Uterus (tissue), 4 donors: ENCODE data around the gene ARHGEF25. TPM values are rescaled to one million over a fixed set of nuclear protein-coding genes. Genes with fewer than 3 reads are reported as not detected.
"Not testable (repeated sequence)": the region's sequence is repeated elsewhere in the genome, so short reads cannot be mapped to it uniquely, and the experiment has no call there.

Experiments used
- DNase-seq, 2 donors: peaks; one replicate each; pipeline ENCODE4 v3.0.0-alpha.2; 2019 to 2020
- H3K27ac ChIP-seq, 2 donors: fragments of 200-600 bp; sonication (generic); 1 replicate in 1 of 2; 2 replicates in 1 of 2; pipeline ENCODE4 v1.5.1; 2016 to 2018
- H3K27me3 ChIP-seq, 2 donors: fragments of 200-600 bp; sonication (generic); one replicate each; pipeline ENCODE4 v1.5.1; 2018 to 2019; ENCODE audit warnings: control low read depth in 1 of 2
- H3K36me3 ChIP-seq, 2 donors: fragments of 200-600 bp; sonication (generic); one replicate each; pipeline ENCODE4 v1.5.1; 2019; ENCODE audit warnings: control low read depth in 1 of 2
- H3K4me1 ChIP-seq, 2 donors: fragments of 200-600 bp; sonication (generic); one replicate each; pipeline ENCODE4 v1.5.1; 2018 to 2019; ENCODE audit warnings: control low read depth in 1 of 2
- H3K4me3 ChIP-seq, 2 donors: fragments of 200-600 bp; sonication (generic); 1 replicate in 1 of 2; 2 replicates in 1 of 2; pipeline ENCODE4 v1.5.1; 2018 to 2019; ENCODE audit warnings: mild to moderate bottlenecking in 1 of 2
- H3K9me3 ChIP-seq, 2 donors: fragments of 200-600 bp; sonication (generic); one replicate each; pipeline ENCODE4 v1.5.1; 2019; ENCODE audit warnings: control low read depth in 1 of 2
- POLR2A ChIP-seq, 2 donors: fragments of 450-650 bp; IDR thresholded peaks; one replicate each; pipeline ENCODE4 v1.6.1; 2016; ENCODE audit warnings: antibody characterized with exemption in 2 of 2, mild to moderate bottlenecking in 1 of 2, moderate library complexity in 1 of 2
- intact Hi-C: fragments of 100-400 bp; cut with DNase I; formaldehyde crosslinking; loops from one replicate; pipeline ENCODE4 v1.15.1; 2023; ENCODE audit warnings: low total_unique reads
- total RNA-seq, 4 donors: library from RNA; depleted of rRNA in 3 of 4; stranded (reverse); fragments of >200 nt in 3 of 4; gene quantifications; one replicate each; pipeline versions ENCODE4 v1.1.0 to v1.2.4, GENCODE V29; 2014 to 2023
- TF ChIP-seq, protein P1 (sequence below), 4 experiments: fragments of 200-600 bp in 2 of 4; fragments of 450-650 bp in 2 of 4; sonication (generic) in 2 of 4; IDR thresholded peaks; one replicate each; pipeline ENCODE4 v1.5.1; 2016 to 2019; ENCODE audit warnings: antibody characterized with exemption in 4 of 4, mild to moderate bottlenecking in 2 of 4, moderate library complexity in 1 of 4
- donor health status: DM: yes; HTN: yes; CAD: no.

The ARHGEF25 gene
- total RNA-seq, 4 donors from 2014 or later = 52.9 to 205 (median 85.6) TPM

DNA sequence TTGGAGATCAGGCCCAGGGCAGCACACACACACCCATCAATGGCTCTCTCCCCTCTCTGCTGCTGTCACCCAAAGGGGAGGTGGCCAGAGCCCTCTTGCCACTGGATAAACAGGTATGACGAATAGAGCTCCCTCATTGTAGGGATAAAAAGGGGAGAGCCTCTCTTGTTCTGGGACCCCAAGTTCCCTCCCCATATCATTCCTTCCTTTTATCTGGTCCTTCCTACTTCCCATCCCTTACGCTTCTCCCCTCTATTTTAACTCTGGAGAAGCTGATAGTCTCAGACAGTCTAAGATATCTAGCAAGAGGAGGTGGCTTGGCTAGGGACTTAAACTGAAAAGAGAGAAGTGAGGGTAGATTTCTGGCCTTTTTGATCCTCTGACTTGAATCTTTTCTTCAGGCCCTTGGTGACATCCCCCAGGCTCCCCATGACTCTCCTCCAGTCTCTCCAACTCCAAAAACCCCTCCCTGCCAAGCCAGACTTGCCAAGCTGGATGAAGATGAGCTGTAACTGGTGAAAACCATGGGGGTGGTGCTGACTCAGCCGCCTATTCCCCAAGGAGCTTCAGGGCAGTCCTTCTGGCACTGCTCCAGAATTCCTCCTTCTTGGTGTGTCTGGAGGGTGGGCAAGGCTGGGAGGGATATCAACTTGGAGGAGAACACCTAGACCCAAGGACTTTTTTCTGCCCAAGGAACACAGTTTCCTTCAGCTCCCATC is 5.3 kb downstream of the ARHGEF25 start:
- H3K27me3 ChIP-seq = no peaks in the 10 kb centered on the region
- DNase-seq = peak in 1 of 2 donors; percentile 26
- H3K27ac ChIP-seq = no peak overlapping the region
- TF ChIP-seq POLR2A (IDR thresholded peaks at IDR 0.05) = no peak
- TF ChIP-seq, protein P1, sequence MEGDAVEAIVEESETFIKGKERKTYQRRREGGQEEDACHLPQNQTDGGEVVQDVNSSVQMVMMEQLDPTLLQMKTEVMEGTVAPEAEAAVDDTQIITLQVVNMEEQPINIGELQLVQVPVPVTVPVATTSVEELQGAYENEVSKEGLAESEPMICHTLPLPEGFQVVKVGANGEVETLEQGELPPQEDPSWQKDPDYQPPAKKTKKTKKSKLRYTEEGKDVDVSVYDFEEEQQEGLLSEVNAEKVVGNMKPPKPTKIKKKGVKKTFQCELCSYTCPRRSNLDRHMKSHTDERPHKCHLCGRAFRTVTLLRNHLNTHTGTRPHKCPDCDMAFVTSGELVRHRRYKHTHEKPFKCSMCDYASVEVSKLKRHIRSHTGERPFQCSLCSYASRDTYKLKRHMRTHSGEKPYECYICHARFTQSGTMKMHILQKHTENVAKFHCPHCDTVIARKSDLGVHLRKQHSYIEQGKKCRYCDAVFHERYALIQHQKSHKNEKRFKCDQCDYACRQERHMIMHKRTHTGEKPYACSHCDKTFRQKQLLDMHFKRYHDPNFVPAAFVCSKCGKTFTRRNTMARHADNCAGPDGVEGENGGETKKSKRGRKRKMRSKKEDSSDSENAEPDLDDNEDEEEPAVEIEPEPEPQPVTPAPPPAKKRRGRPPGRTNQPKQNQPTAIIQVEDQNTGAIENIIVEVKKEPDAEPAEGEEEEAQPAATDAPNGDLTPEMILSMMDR (IDR thresholded peaks at IDR 0.05) = no peak
- no peak overlapping the region for H3K4me3 ChIP-seq
- intact Hi-C loops = no loop called here
- H3K9me3 ChIP-seq = no peaks in the 10 kb centered on the region
- H3K36me3 ChIP-seq = no peaks in the 10 kb centered on the region
- H3K4me1 ChIP-seq = peaks cover 0 to 6% of the 10 kb centered on the region in 2 donors

DNA sequence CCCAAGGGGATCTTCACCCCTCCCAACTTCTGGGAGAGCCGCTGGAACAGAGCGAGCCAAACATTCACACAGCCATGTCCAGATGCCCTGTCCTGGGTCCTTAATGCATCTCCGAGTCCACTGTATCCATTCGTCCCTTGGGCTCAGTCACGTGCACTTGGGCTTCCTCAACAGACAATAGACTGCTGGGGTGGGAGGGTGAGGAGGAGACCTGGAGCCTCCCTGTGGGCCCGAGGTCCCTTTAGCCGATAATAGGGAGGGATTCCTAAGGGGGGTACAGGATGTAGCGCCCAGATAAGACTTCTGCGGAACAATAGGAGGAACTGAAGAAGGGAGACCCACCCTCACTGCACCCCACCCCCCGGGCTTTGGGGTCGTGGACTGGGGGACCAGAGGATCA is 6.7 kb downstream of the ARHGEF25 start:
- DNase-seq = no peak
- H3K4me1 ChIP-seq = peaks cover 0 to 6% of the 10 kb centered on the region in 2 donors
- H3K4me3 ChIP-seq = no peak overlapping the region
- no peaks in the 10 kb centered on the region for H3K9me3 ChIP-seq
- TF ChIP-seq, protein P1 (IDR thresholded peaks at IDR 0.05) = no peak
- no peak for TF ChIP-seq POLR2A (IDR thresholded peaks at IDR 0.05)
- H3K27ac ChIP-seq = no peak overlapping the region
- intact Hi-C loops = no loop called here
- no peaks in the 10 kb centered on the region for H3K36me3 ChIP-seq
- no peaks in the 10 kb centered on the region for H3K27me3 ChIP-seq

DNA sequence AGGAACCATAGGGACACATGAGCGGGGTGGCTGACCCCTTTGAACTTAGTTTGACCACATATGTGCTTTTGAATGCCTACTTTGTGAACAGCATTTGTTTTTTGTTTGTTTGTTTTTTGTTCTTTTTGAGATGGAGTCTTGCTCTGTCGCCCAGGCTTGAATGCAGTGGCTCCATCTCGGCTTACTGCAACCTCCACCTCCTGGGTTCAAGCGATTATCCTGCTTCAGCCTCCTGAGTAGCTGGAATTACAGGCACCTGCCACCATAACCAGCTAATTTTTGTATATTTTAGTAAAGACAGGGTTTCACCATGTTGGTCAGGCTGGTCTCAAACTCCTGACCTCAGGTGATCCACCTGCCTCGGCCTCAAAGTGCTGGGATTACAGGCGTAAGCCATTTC is 7.2 kb downstream of the ARHGEF25 start:
- H3K4me1 ChIP-seq, intact Hi-C loops, H3K27ac ChIP-seq, H3K9me3 ChIP-seq, DNase-seq, H3K36me3 ChIP-seq, H3K4me3 ChIP-seq, H3K27me3 ChIP-seq: not testable (repeated sequence)

DNA sequence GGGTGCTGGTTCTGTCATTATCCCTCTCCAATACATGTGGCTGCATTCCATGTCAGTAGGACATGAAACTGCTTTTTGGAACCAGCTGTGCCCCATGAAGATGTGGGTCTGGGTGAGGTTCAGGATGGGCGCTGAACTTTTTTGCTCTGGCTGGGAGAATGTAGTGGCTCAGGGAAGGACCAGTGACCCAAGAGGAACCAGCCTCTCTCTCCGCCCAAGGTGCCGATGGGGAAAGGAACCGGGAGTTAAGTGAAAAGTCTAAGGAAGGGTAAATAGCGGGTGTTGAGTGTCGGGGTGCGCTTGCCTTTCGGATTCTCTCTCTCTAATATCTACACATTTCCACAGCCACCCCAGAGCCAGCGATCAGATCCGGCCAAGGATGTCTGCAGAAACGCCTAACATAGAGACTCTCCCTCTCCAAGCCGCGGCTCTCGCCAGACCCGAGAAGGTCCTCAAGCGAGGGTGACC is 7.8 kb downstream of the ARHGEF25 start:
- TF ChIP-seq, protein P1 (IDR thresholded peaks at IDR 0.05) = no peak
- TF ChIP-seq POLR2A (IDR thresholded peaks at IDR 0.05) = no peak
- intact Hi-C loops = no loop called here
- peaks cover 0 to 6% of the 10 kb centered on the region in 2 donors for H3K4me1 ChIP-seq

DNA sequence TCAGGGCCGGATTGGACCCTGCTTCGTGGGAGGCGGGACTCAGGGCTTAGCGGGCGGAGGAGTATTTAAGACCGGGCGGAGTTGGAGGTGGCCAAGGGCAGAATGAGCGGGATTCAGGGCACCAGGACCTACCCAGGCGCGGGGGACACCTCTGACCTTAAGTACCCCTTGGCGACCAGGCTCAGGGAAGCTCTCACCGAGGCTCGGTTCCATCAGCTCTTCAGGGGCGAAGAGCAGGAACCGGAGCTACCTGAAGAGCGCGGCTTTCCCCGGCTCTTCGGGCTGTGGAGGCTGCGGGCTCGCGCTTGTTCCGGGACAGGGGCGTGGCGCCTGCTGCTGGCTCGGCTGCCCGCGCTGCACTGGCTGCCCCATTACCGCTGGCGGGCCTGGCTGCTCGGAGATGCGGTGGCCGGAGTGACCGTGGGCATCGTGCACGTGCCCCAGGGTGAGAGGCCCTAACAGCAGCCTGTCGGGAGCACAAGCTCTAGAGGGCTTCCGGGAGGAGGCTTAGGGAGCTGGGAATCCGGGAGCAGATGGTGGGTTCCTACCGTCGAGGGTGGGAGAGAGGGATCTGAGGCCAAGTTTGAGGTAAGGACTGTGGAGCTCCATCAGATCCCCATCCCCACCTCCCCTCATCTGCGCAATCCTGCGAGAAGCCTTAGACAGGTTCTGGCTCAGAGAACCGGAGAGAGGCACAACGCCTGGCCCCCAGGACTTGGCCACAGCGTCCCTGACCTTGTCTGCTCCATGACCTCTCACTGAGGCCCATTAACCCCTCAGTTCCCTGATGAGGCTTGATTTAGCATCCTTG is 8.4 kb downstream of the ARHGEF25 start:
- TF ChIP-seq, protein P1 (IDR thresholded peaks at IDR 0.05) = no peak
- no peak for TF ChIP-seq POLR2A (IDR thresholded peaks at IDR 0.05)
- H3K36me3 ChIP-seq = no peaks in the 10 kb centered on the region
- intact Hi-C loops = loop anchor here (2.0 kb wide), 1 partner anchor 37 kb away; no protein-coding TSS in a partner anchor
- H3K27me3 ChIP-seq = no peaks in the 10 kb centered on the region
- no peak overlapping the region for H3K4me3 ChIP-seq
- no peaks in the 10 kb centered on the region for H3K9me3 ChIP-seq
- DNase-seq = no peak
- H3K4me1 ChIP-seq = peaks cover 0 to 6% of the 10 kb centered on the region in 2 donors
- H3K27ac ChIP-seq = no peak overlapping the region

More for the DNA sequence above, 7.8 kb downstream of the ARHGEF25 start:
- Histone ChIP-seq H3K4me3 (no peak overlapping the region), H3K27ac (no peak overlapping the region), H3K36me3 (no peaks in the 10 kb centered on the region), H3K9me3 (no peaks in the 10 kb centered on the region), H3K27me3 (no peaks in the 10 kb centered on the region)
- DNase-seq = no peak
